ENCODE results near the gene TBC1D4. TPM values are rescaled to one million over a fixed set of nuclear protein-coding genes. Genes with fewer than 3 reads are reported as not detected.

TBC1D4 gene
- polyA plus RNA-seq, 1 experiment, result 16.4 TPM

DNA sequence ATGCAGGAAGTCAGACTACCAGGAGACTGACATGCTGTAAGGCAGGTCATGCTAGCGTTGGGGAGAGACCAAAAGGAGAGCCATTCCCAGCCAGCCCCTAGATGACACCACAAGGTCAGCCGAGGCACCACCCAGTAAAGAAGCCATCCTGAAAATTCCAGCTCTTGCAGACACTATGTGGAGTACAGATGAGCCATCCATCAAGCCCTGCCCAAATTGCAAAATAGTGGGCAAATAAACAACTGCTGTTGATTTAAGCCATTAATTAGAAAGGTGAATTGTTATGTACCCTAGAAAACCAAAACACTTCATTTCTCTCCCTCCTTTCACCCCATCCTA lies 82.1 kb downstream of the TBC1D4 start:
- TF ChIP-seq, protein P1, sequence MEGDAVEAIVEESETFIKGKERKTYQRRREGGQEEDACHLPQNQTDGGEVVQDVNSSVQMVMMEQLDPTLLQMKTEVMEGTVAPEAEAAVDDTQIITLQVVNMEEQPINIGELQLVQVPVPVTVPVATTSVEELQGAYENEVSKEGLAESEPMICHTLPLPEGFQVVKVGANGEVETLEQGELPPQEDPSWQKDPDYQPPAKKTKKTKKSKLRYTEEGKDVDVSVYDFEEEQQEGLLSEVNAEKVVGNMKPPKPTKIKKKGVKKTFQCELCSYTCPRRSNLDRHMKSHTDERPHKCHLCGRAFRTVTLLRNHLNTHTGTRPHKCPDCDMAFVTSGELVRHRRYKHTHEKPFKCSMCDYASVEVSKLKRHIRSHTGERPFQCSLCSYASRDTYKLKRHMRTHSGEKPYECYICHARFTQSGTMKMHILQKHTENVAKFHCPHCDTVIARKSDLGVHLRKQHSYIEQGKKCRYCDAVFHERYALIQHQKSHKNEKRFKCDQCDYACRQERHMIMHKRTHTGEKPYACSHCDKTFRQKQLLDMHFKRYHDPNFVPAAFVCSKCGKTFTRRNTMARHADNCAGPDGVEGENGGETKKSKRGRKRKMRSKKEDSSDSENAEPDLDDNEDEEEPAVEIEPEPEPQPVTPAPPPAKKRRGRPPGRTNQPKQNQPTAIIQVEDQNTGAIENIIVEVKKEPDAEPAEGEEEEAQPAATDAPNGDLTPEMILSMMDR (IDR thresholded peaks at IDR 0.05; ENCODE audit: insufficient read depth, low read depth, low read length), result no peak
- Histone ChIP-seq H3K4me3 (ENCODE audit: low read depth, low read length) (no peak overlapping the region), H3K27me3 (ENCODE audit: control insufficient read depth, insufficient read depth, low read length) (no peaks in the 10 kb centered on the region), H3K36me3 (ENCODE audit: control insufficient read depth, insufficient read depth, low read length) (no peaks in the 10 kb centered on the region)
- DNase-seq (ENCODE audit: low read depth), result no peak
- ChIA-PET CTCF (interaction anchor here (0.6 kb wide), 1 partner anchor 31 kb away, joined by 3 read pairs; no protein-coding TSS in a partner anchor), POLR2A (no interaction called here)

DNA sequence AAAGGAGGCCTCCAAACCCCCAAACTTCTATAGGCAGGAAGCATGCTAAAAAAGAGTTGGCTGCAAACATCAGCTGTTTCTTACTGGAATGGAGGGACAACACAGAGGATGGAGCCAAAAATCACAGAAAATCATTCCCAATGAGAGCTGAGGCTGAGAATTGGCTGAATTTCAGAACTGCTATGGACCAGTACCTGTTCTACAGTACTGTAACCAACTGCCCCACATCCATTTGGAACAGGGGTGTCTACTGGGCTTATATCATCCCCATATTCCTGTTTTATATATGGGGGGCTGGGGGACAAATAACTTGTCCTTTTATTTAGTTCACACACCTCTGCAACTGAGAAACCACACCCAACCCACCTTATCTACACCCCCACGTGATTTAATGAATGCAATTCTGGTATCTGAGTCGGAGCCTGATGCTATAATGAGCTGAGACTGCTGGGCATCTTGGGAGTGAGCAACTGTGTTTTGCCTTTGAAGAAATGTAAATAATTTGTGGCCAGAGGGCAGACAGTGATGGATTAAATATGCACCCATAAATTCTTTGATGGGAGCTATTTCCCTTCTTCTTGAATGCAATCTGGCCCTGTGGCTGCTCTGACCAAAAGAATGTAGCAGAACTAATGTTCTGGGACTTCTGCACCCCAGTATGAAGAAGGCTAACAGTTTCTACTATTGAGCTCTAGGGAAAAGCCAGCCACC lies 82.6 kb downstream of the TBC1D4 start:
- TF ChIP-seq, protein P1 (IDR thresholded peaks at IDR 0.05; ENCODE audit: insufficient read depth, low read depth, low read length), result no peak
- H3K36me3 ChIP-seq (ENCODE audit: control insufficient read depth, insufficient read depth, low read length), result no peaks in the 10 kb centered on the region
- CTCF ChIA-PET, result interaction anchor here (0.6 kb wide), 1 partner anchor 31 kb away, joined by 3 read pairs; no protein-coding TSS in a partner anchor
- DNase-seq (ENCODE audit: low read depth), result no peak
- POLR2A ChIA-PET, result no interaction called here
- H3K4me3 ChIP-seq (ENCODE audit: low read depth, low read length), result no peak overlapping the region
- H3K27me3 ChIP-seq (ENCODE audit: control insufficient read depth, insufficient read depth, low read length), result no peaks in the 10 kb centered on the region

DNA sequence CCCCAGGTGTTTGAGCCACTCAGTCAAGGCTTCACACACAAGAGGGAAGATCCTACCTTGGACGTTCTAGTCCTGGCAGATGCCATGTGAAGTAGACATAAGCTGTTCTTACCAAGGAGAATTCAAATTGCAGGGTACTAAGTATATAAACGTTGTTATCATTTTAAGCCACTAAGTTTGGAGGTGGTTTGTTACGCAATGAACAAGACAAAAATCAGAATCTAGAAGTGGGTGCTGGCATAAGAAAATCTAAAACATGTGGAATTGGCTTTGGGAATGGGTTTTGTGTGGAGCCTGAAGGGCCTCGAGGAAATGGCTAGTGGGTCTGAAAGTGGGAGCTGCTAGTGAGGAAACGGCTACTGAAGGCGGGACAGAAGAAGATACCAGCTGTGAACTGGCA lies 83.9 kb downstream of the TBC1D4 start:
- Histone ChIP-seq H3K27me3 (ENCODE audit: control insufficient read depth, insufficient read depth, low read length) (no peaks in the 10 kb centered on the region), H3K36me3 (ENCODE audit: control insufficient read depth, insufficient read depth, low read length) (no peaks in the 10 kb centered on the region), H3K4me3 (ENCODE audit: low read depth, low read length) (no peak overlapping the region)
- POLR2A ChIA-PET, result no interaction called here
- TF ChIP-seq, protein P1 (IDR thresholded peaks at IDR 0.05; ENCODE audit: insufficient read depth, low read depth, low read length), result no peak
- no peak for DNase-seq (ENCODE audit: low read depth)
- CTCF ChIA-PET, result interaction anchor here (0.6 kb wide), 1 partner anchor 46 kb away, joined by 3 read pairs; no protein-coding TSS in a partner anchor

DNA sequence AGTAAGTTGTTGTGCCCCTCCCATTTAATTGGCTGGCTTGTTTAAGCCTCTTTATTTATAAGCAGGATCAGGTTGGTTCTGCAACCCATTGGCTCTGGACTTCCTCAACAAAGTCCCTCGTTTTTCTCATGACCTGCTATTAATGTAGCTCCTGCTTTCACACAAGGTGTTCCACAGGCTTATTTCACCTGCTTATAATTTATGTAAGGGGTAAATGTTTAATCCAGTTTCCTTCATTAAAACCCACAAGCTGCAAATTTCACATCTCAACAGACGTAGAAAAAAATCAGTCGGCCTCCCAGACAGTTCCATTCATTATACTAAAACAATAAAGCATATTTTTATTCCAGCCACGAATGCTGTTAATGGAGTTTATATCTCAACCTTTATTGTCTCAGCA lies 86.1 kb downstream of the TBC1D4 start:
- POLR2A ChIA-PET, result no interaction called here
- DNase-seq (ENCODE audit: low read depth), result no peak
- Histone ChIP-seq H3K27me3 (ENCODE audit: control insufficient read depth, insufficient read depth, low read length) (no peaks in the 10 kb centered on the region), H3K36me3 (ENCODE audit: control insufficient read depth, insufficient read depth, low read length) (no peaks in the 10 kb centered on the region), H3K4me3 (ENCODE audit: low read depth, low read length) (no peak overlapping the region)
- TF ChIP-seq, protein P1 (IDR thresholded peaks at IDR 0.05; ENCODE audit: insufficient read depth, low read depth, low read length), result no peak
- CTCF ChIA-PET, result interaction anchor here (0.7 kb wide), 1 partner anchor 23 kb away, joined by 3 read pairs; no protein-coding TSS in a partner anchor

DNA sequence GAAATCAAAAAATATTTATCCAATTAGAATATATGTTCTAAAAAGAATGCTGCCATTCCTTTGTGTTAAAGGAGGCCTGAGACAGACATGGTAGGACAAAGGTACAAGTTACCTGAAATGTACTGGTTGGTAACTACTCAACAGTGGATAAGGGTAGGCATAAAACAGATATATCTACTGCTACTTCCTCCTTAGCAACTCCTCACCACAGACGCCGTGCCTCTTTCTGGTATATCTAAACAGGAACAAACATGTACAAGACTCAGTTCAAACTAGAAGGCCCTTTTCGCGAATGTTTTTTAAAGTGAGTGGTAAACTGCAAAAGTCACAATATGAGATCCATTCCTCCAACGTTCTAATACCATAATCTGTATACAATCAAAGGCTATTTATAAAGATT lies 86.9 kb downstream of the TBC1D4 start:
- Histone ChIP-seq H3K36me3 (ENCODE audit: control insufficient read depth, insufficient read depth, low read length) (no peaks in the 10 kb centered on the region), H3K4me3 (ENCODE audit: low read depth, low read length) (no peak overlapping the region), H3K27me3 (ENCODE audit: control insufficient read depth, insufficient read depth, low read length) (no peaks in the 10 kb centered on the region)
- TF ChIP-seq, protein P1 (IDR thresholded peaks at IDR 0.05; ENCODE audit: insufficient read depth, low read depth, low read length), result no peak
- no peak for DNase-seq (ENCODE audit: low read depth)
- ChIA-PET POLR2A (no interaction called here), CTCF (no interaction called here)

Measured in BJ (cell line).